ENCODE data around the gene EYA2.

The EYA2 gene

DNA sequence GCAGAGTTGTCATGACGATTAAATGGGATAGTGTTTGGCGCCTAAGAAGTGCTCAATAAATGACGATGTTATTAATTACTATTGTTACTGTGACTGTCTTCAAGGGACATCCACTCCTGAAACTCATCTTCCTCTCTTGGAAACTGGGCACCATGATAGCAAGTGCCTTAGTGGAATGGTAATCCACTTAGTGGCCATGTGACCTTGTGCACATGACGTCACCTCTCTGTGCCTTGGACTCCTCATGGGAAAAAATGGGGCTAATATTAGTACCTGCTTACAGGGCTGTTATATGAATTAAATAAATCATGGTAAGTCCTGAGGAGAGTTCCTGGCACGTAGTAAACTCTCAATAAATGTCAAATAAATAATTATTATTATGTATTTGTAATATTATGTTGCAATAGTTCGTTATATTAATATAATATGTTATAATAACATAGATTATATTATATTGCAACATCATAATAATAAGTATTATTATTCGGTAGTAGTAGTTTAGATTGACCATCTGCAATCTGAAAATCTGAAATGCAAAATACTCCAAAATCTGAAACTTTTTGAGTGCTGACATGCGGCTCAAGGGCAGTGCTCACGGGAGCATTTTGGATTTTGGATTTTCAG, 40.9 kb downstream of the EYA2 start:
- DNase-seq (ENCODE audit: low read depth): no peak
- TF ChIP-seq, protein P1, sequence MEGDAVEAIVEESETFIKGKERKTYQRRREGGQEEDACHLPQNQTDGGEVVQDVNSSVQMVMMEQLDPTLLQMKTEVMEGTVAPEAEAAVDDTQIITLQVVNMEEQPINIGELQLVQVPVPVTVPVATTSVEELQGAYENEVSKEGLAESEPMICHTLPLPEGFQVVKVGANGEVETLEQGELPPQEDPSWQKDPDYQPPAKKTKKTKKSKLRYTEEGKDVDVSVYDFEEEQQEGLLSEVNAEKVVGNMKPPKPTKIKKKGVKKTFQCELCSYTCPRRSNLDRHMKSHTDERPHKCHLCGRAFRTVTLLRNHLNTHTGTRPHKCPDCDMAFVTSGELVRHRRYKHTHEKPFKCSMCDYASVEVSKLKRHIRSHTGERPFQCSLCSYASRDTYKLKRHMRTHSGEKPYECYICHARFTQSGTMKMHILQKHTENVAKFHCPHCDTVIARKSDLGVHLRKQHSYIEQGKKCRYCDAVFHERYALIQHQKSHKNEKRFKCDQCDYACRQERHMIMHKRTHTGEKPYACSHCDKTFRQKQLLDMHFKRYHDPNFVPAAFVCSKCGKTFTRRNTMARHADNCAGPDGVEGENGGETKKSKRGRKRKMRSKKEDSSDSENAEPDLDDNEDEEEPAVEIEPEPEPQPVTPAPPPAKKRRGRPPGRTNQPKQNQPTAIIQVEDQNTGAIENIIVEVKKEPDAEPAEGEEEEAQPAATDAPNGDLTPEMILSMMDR (conservative IDR thresholded peaks at IDR 0.05; ENCODE audit: low read depth, low read length): no peak
- no peak overlapping the region for H3K4me3 ChIP-seq (ENCODE audit: low read length)

GRCh38 chr20:46936415-46937156, 41.9 kb downstream of the EYA2 start:
- no peak overlapping the region for H3K4me3 ChIP-seq (ENCODE audit: low read length)
- TF ChIP-seq, protein P1 (conservative IDR thresholded peaks at IDR 0.05; ENCODE audit: low read depth, low read length): no peak

DNA sequence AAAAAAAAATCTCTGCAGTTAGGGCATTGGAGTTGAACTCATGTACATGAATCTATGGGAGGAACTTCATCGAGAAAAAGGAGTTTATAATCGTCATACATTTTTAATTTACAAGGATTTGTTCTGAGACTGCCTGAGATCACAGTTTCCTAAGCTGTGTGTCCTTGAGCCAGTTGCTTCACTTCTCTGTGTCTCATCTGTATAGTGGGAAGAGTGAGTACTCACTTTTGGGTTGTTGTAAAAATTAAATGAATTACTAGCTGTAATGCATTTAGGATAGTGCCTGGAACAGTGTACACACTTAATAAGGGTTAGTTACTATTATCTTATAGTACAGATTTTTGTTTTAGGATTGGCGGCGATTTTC, 42.5 kb downstream of the EYA2 start:
- no peak overlapping the region for H3K4me3 ChIP-seq (ENCODE audit: low read length)
- TF ChIP-seq, protein P1 (conservative IDR thresholded peaks at IDR 0.05; ENCODE audit: low read depth, low read length): no peak
- DNase-seq (ENCODE audit: low read depth): no peak

More at GRCh38 chr20:46936415-46937156, 41.9 kb downstream of the EYA2 start:
- no peak for DNase-seq (ENCODE audit: low read depth)

DNA sequence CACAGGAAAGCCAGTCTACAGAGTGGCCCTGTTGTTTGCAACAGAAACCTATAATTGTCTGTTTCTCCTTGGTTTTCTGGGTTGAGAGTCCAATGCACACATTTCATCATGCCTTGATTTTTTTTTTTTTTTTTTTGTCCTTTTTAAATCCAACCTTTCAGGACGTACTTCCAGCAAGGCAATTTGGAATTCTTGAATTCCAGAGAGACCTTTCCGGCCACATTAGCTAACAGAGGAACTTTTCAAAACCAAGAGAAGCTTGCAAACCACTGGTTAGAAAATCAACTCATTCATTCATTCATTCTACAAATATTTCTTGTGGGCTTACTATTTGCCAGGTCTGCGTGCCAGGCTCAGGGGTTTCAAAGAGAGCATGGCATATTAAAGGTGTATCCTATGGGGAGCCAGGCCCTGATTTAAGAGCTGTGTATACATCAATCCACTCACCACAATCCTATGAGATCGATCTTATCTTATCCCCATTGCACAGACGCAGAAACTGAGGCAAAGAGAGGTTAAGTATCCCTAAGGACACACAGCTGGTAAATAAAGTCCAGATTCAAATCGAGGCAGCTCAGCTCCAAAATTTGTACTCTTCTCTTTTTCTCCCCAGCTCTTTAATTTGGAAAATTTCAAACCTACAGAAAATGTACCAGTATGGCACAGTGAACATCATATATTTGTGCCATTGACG, 43.0 kb downstream of the EYA2 start:
- H3K4me3 ChIP-seq (ENCODE audit: low read length): no peak overlapping the region
- TF ChIP-seq, protein P1 (conservative IDR thresholded peaks at IDR 0.05; ENCODE audit: low read depth, low read length): no peak
- no peak for DNase-seq (ENCODE audit: low read depth)

GRCh38 chr20:46938434-46938833, 43.8 kb downstream of the EYA2 start:
- no peak overlapping the region for H3K4me3 ChIP-seq (ENCODE audit: low read length)
- TF ChIP-seq, protein P1 (conservative IDR thresholded peaks at IDR 0.05; ENCODE audit: low read depth, low read length): no peak
- DNase-seq (ENCODE audit: low read depth): no peak

DNA sequence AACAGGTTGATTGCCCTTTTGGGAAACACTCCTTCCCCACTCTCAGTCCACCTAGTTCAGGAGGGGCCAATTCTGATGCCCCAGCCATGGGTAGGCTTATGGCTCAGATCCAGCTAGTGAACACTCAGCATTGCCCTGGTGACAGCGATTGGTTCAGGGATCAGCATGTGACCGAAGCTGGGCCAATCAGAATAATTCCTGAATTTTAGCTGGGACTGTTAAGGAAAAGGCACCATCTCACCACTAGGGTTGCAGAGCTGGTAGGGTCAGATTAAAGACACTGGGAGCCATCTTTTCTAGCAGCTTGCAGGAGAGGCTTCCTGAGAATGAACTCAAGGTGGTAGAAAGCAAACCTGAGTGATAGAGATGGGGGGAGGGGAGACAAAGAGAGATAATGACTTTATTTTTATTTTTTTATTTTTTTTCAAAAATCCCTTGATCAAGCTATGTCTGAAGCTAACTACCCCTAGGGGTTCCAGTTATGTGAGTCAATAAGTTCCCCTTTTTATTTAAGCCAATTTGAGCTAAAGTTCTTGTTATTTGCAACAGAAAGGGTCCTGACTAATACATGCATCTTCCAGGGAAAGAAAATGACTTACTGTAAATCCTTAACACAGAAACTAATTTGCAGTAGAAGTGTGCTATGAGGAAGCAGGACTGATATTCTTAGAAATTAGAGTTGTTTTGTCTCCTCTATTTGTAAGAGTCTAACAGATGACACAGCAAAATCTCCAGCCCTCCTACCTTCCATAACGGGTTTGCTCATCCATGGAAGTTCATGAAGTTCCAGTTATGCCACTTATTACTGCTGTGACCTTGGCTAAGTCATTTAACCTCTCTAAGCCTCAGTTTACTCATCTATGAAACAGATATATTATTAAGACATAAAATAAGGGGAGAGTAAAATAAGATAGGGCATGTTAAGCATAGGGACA, 44.7 kb downstream of the EYA2 start:
- TF ChIP-seq, protein P1 (conservative IDR thresholded peaks at IDR 0.05; ENCODE audit: low read depth, low read length): peak; percentile 29
- no peak overlapping the region for H3K4me3 ChIP-seq (ENCODE audit: low read length)
- no peak for DNase-seq (ENCODE audit: low read depth)
